ENCODE measurements around the gene RAB11FIP2.

Gene RAB11FIP2

GRCh38 chr10:117989962-117990361 is 56.8 kb downstream of the RAB11FIP2 start:
- no peak for DNase-seq
- Mint-ChIP-seq H3K27ac (no peak overlapping the region), H3K9me3 (peaks cover 19% of the 10 kb centered on the region), H3K27me3 (ENCODE audit: low read depth, poor library complexity) (no peaks in the 10 kb centered on the region), H3K4me3 (no peak overlapping the region), H3K4me1 (peaks cover 11% of the 10 kb centered on the region), H3K36me3 (ENCODE audit: low read depth) (peaks cover 15% of the 10 kb centered on the region)
- TF ChIP-seq CTCF (IDR thresholded peaks at IDR 0.05): no peak

- Mint-ChIP-seq H3K9me3 (peaks cover 19% of the 10 kb centered on the region), H3K4me3 (no peak overlapping the region), H3K36me3 (ENCODE audit: low read depth) (peaks cover 15% of the 10 kb centered on the region), H3K27me3 (ENCODE audit: low read depth, poor library complexity) (no peaks in the 10 kb centered on the region), H3K27ac (no peak overlapping the region), H3K4me1 (peaks cover 15% of the 10 kb centered on the region)
- DNase-seq: no peak
- no peak for TF ChIP-seq CTCF (IDR thresholded peaks at IDR 0.05)
These were observed 57.9 kb downstream of the RAB11FIP2 start for GRCh38 chr10:117988814-117989213.

GRCh38 chr10:117987244-117987909 is 59.4 kb downstream of the RAB11FIP2 start:
- Mint-ChIP-seq H3K9me3 (peaks cover 19% of the 10 kb centered on the region), H3K36me3 (ENCODE audit: low read depth) (peaks cover 15% of the 10 kb centered on the region), H3K4me3 (no peak overlapping the region), H3K4me1 (peaks cover 6% of the 10 kb centered on the region), H3K27ac (no peak overlapping the region), H3K27me3 (ENCODE audit: low read depth, poor library complexity) (no peaks in the 10 kb centered on the region)
- no peak for TF ChIP-seq CTCF (IDR thresholded peaks at IDR 0.05)
- no peak for DNase-seq

- no peaks in the 10 kb centered on the region for H3K27me3 Mint-ChIP-seq (ENCODE audit: low read depth, poor library complexity)
- no peak overlapping the region for H3K4me3 Mint-ChIP-seq
- H3K4me1 Mint-ChIP-seq: peaks cover 6% of the 10 kb centered on the region
- DNase-seq: no peak
- H3K36me3 Mint-ChIP-seq (ENCODE audit: low read depth): peaks cover 15% of the 10 kb centered on the region
- H3K9me3 Mint-ChIP-seq: peaks cover 25% of the 10 kb centered on the region
- no peak for TF ChIP-seq CTCF (IDR thresholded peaks at IDR 0.05)
- H3K27ac Mint-ChIP-seq: no peak overlapping the region
These were observed 62.8 kb downstream of the RAB11FIP2 start for GRCh38 chr10:117983961-117984360.

GRCh38 chr10:117980755-117981702 is 65.7 kb downstream of the RAB11FIP2 start:
- no peak overlapping the region for H3K4me3 Mint-ChIP-seq
- no peak for DNase-seq
- H3K36me3 Mint-ChIP-seq (ENCODE audit: low read depth): no peaks in the 10 kb centered on the region
- H3K27me3 Mint-ChIP-seq (ENCODE audit: low read depth, poor library complexity): peaks cover 2% of the 10 kb centered on the region
- H3K4me1 Mint-ChIP-seq: peaks cover 6% of the 10 kb centered on the region
- H3K27ac Mint-ChIP-seq: no peak overlapping the region
- TF ChIP-seq CTCF (IDR thresholded peaks at IDR 0.05): no peak
- H3K9me3 Mint-ChIP-seq: peaks cover 7% of the 10 kb centered on the region
